ENCODE measurements around the gene BIN1. TPM values are rescaled to one million over a fixed set of nuclear protein-coding genes. Genes with fewer than 3 reads are reported as not detected.

BIN1 gene
- total RNA-seq, 4 donors from 2014 or later, result 33.3 to 39.7 (median 38.4) TPM

- no peak for DNase-seq
- H3K36me3 ChIP-seq, result no peaks in the 10 kb centered on the region
- no peak overlapping the region for H3K27ac ChIP-seq
- in situ Hi-C loops (cut with MboI; ENCODE audit: low pct_ligation_motif_present in 1 of 4, low pct_unique_long_range_greater_than_20kb in 1 of 4, low sequenced_read_pairs in 3 of 4), result no loop called here
- no peaks in the 10 kb centered on the region for H3K9me3 ChIP-seq
- no peaks in the 10 kb centered on the region for H3K27me3 ChIP-seq
- intact Hi-C loops (cut with DNase I; ENCODE audit: low total_unique reads), result no loop called here
- no peaks in the 10 kb centered on the region for H3K4me1 ChIP-seq
- H3K4me3 ChIP-seq, result no peak overlapping the region
- WGBS, 2 donors (ENCODE audit: low coverage in 1 of 2), result 76% methylated on average over 2 of the region's 2 CpGs; no CpG with 5 or more reads in 1 of the 2 donors
- TF ChIP-seq POLR2AphosphoS5 (IDR thresholded peaks at IDR 0.05), result no peak
- TF ChIP-seq POLR2A (IDR thresholded peaks at IDR 0.05), result no peak
- TF ChIP-seq CTCF (IDR thresholded peaks at IDR 0.05), result no peak
- no peak for TF ChIP-seq EP300 (IDR thresholded peaks at IDR 0.05; ENCODE audit: low read depth)
Observed at GRCh38 chr2:127040169-127040568, 66.8 kb downstream of the BIN1 start.

GRCh38 chr2:127039387-127040031 lies 67.4 kb downstream of the BIN1 start:
- TF ChIP-seq EP300 (IDR thresholded peaks at IDR 0.05; ENCODE audit: low read depth) (no peak), POLR2AphosphoS5 (IDR thresholded peaks at IDR 0.05) (no peak), CTCF (IDR thresholded peaks at IDR 0.05) (no peak), POLR2A (IDR thresholded peaks at IDR 0.05) (no peak)
- Histone ChIP-seq H3K36me3 (no peaks in the 10 kb centered on the region), H3K27ac (no peak overlapping the region), H3K9me3 (no peaks in the 10 kb centered on the region), H3K27me3 (no peaks in the 10 kb centered on the region), H3K4me3 (no peak overlapping the region), H3K4me1 (no peaks in the 10 kb centered on the region)
- no peak for DNase-seq
- 79% methylated on average over 14 of the region's 14 CpGs; no CpG with 5 or more reads in 1 of the 2 donors for WGBS, 2 donors (ENCODE audit: low coverage in 1 of 2)
- in situ Hi-C loops (cut with MboI; ENCODE audit: low pct_ligation_motif_present in 1 of 4, low pct_unique_long_range_greater_than_20kb in 1 of 4, low sequenced_read_pairs in 3 of 4) (no loop called here), intact Hi-C loops (cut with DNase I; ENCODE audit: low total_unique reads) (no loop called here)

GRCh38 chr2:127037476-127037875 lies 69.5 kb downstream of the BIN1 start:
- DNase-seq, result no peak

More at GRCh38 chr2:127037476-127037875, 69.5 kb downstream of the BIN1 start:
- Histone ChIP-seq H3K4me3 (no peak overlapping the region), H3K27me3 (no peaks in the 10 kb centered on the region), H3K36me3 (no peaks in the 10 kb centered on the region), H3K27ac (no peak overlapping the region), H3K9me3 (no peaks in the 10 kb centered on the region), H3K4me1 (no peaks in the 10 kb centered on the region)
- TF ChIP-seq CTCF (IDR thresholded peaks at IDR 0.05) (no peak), EP300 (IDR thresholded peaks at IDR 0.05; ENCODE audit: low read depth) (no peak), POLR2AphosphoS5 (IDR thresholded peaks at IDR 0.05) (no peak), POLR2A (IDR thresholded peaks at IDR 0.05) (no peak)
- in situ Hi-C loops (cut with MboI; ENCODE audit: low pct_ligation_motif_present in 1 of 4, low pct_unique_long_range_greater_than_20kb in 1 of 4, low sequenced_read_pairs in 3 of 4) (no loop called here), intact Hi-C loops (cut with DNase I; ENCODE audit: low total_unique reads) (no loop called here)

Measured in transverse colon (tissue), 4 donors.